Right lobe of liver (tissue), 6 donors: ENCODE measurements around the gene DNAH1. TPM values are rescaled to one million over a fixed set of nuclear protein-coding genes. Genes with fewer than 3 reads are reported as not detected.
"Not testable (repeated sequence)": the region's sequence is repeated elsewhere in the genome, so short reads cannot be mapped to it uniquely, and the experiment has no call there.

ENCODE experiments used
- ATAC-seq, 4 donors: fragments of 200-7000 bp; cut with Tn5 transposase; one replicate each; pipeline ENCODE4 v1.9.1; 2020; ENCODE audit warnings: mild to moderate bottlenecking in 4 of 4, moderate library complexity in 4 of 4
- DNase-seq, 3 donors: peaks; one replicate each; pipeline ENCODE4 v3.0.0-alpha.2; 2020
- H3K27ac ChIP-seq, 3 donors: fragments of 200-600 bp; one replicate each; pipeline ENCODE4 v1.8.0; 2022
- H3K27me3 ChIP-seq, 2 donors: fragments of 200-600 bp; one replicate each; pipeline ENCODE4 v1.8.0; 2022
- H3K36me3 ChIP-seq, 4 donors: fragments of 200-600 bp; sonication (generic) in 1 of 4; one replicate each; pipeline versions ENCODE4 v1.5.1 to v1.8.0; 2017 to 2022; ENCODE audit warnings: control low read depth in 1 of 4
- H3K4me1 ChIP-seq, 4 donors: fragments of 200-600 bp; sonication (generic) in 1 of 4; one replicate each; pipeline versions ENCODE4 v1.5.1 to v1.8.0; 2017 to 2022; ENCODE audit warnings: control low read depth in 1 of 4
- H3K4me3 ChIP-seq, 3 donors: fragments of 200-600 bp; one replicate each; pipeline ENCODE4 v1.8.0; 2022
- H3K9me3 ChIP-seq, 4 donors: fragments of 200-600 bp; sonication (generic) in 1 of 4; one replicate each; pipeline versions ENCODE4 v1.5.1 to v1.8.0; 2017 to 2022; ENCODE audit warnings: control low read depth in 1 of 4
- CTCF ChIP-seq, 4 donors: fragments of 200-600 bp in 3 of 4; fragments of 450-650 bp in 1 of 4; IDR thresholded peaks; one replicate each; pipeline versions ENCODE4 v1.5.1 to v1.8.0; 2016 to 2022; ENCODE audit warnings: antibody characterized with exemption in 4 of 4, mild to moderate bottlenecking in 2 of 4
- POLR2A ChIP-seq: fragments of 450-650 bp; IDR thresholded peaks from one replicate; pipeline ENCODE4 v1.6.1; 2017; ENCODE audit warnings: antibody characterized with exemption, mild to moderate bottlenecking
- WGBS: methylation state at CpG from one replicate; pipeline ENCODE4 v1.1.6; 2018; ENCODE audit warnings: low coverage, low lambda C conversion rate; ENCODE audit not compliant: insufficient coverage; ENCODE audit errors: missing lambda C conversion rate; 5-methylcytosine and 5-hydroxymethylcytosine counted together
- intact Hi-C, 2 donors: fragments of 100-400 bp; cut with DNase I; formaldehyde crosslinking; loops; one replicate each; pipeline versions ENCODE4 v1.11.2 to v1.14.1; 2022
- long read RNA-seq: library from polyadenylated mRNA; unstranded; transcript quantifications from one replicate; pipeline ENCODE4 v2.0.0, GENCODE V29; 2019
- total RNA-seq, 6 experiments: library from RNA; depleted of rRNA in 2 of 6; stranded (reverse); fragments of >200 nt in 2 of 6; fragmentation: NEBNext Ultra II Directional in 3 of 6; extraction: Animal tissue kit (Norgen Biotek cat#: 25700) in 3 of 6; gene quantifications; one replicate each; pipeline versions ENCODE4 v1.1.0 to v1.2.4, GENCODE V29; 2016 to 2023
- donor health status: DM: no; HTN: yes; CAD: no.
- donor health status: DM: no; HTN: no; CAD: no.
- donor health status: DM: no; HTN: no; CAD: no.
- donor health status: DM: no; HTN: yes; CAD: no.
- donor health status: DM: no; HTN: yes; CAD: no.

DNAH1 gene
- 10 to 100 TPM in 2 of 6 experiments, 1 to 10 TPM in 4; 1.6 to 11.2 (median 8.1) TPM for total RNA-seq
- long read RNA-seq, result 0 reads

GRCh38 chr3:52315977-52316764, at the start of gene DNAH1:
TSS of gene DNAH1 (plus strand) at chr3:52316319. CDS start at chr3:52322443, 6,124 bp downstream.
- ATAC-seq, result no peak
- H3K27ac ChIP-seq, result no peak within 1 kb of the TSS
- TF ChIP-seq POLR2A (no peak), CTCF (IDR thresholded peaks at IDR 0.05) (no peak)
- no peaks in the 10 kb centered on the region for H3K36me3 ChIP-seq
- no peak within 1 kb of the TSS for H3K4me3 ChIP-seq
- H3K9me3 ChIP-seq, result no peaks in the 10 kb centered on the region
- peak in 1 of 3 donors; percentile 16 for DNase-seq
- H3K4me1 ChIP-seq, result no peaks in the 10 kb centered on the region
- no peaks in the 10 kb centered on the region for H3K27me3 ChIP-seq
- intact Hi-C loops, result no loop called here
- no CpG with 5 or more reads among the region's 3 CpGs for WGBS

GRCh38 chr3:52268036-52268435, 48.1 kb upstream of the DNAH1 start:
- WGBS, result 66% methylated on average over 6 of the region's 7 CpGs
- no peak overlapping the region for H3K4me3 ChIP-seq
- DNase-seq (no peak), ATAC-seq (peak in 1 of 4 donors; percentile 51)
- H3K4me1 ChIP-seq, result peaks cover 0 to 35% (median 10%) of the 10 kb centered on the region in 4 donors
- no peaks in the 10 kb centered on the region for H3K27me3 ChIP-seq
- no peaks in the 10 kb centered on the region for H3K9me3 ChIP-seq
- H3K27ac ChIP-seq, result no peak overlapping the region
- H3K36me3 ChIP-seq, result peaks cover 0 to 66% (median 25%) of the 10 kb centered on the region in 4 donors
- no peak for TF ChIP-seq CTCF (IDR thresholded peaks at IDR 0.05)
- no peak for TF ChIP-seq POLR2A
- intact Hi-C loops, result no loop called here

DNA sequence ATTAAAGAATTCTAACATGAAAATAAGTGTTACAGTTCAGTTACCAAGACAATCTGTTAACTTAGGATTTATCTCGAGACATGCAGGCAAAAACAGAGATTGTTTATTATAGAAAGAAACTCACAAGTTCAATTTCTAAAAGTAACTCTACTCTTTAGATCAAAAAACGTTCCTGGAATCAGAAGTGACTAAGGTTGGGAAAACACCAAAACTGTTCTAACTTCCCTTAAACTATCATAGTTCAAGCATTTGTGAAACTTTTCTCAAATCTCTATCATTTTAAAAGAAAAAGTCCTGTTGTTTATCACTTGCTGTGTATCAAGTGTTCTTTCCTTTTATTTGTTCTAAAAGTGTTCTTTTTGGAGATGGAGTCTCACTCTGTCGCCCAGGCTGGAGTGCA, 46.3 kb upstream of the DNAH1 start:
- intact Hi-C loops, result no loop called here

GRCh38 chr3:52270252-52270754, 45.8 kb upstream of the DNAH1 start:
- Histone ChIP-seq H3K36me3 (peaks cover 0 to 47% (median 16%) of the 10 kb centered on the region in 4 donors), H3K4me1 (peaks cover 0 to 38% (median 12%) of the 10 kb centered on the region in 4 donors), H3K27me3 (no peaks in the 10 kb centered on the region), H3K4me3 (no peak overlapping the region), H3K27ac (peak overlapping the region in 2 of 3 donors; percentile 36 to 39), H3K9me3 (no peaks in the 10 kb centered on the region)
- ATAC-seq (peak; percentile 24 to 53 (median 44)), DNase-seq (no peak)
- intact Hi-C loops, result no loop called here
- 24% methylated on average over 9 of the region's 9 CpGs for WGBS
- TF ChIP-seq POLR2A, result no peak
- no peak for TF ChIP-seq CTCF (IDR thresholded peaks at IDR 0.05)

More for the DNA sequence above, 46.3 kb upstream of the DNAH1 start:
- ATAC-seq (no peak), DNase-seq (no peak)
- peak overlapping the region in 2 of 3 donors; percentile 36 to 39 for H3K27ac ChIP-seq
- peaks cover 0 to 49% (median 17%) of the 10 kb centered on the region in 4 donors for H3K36me3 ChIP-seq
- peaks cover 0 to 34% (median 11%) of the 10 kb centered on the region in 4 donors for H3K4me1 ChIP-seq
- H3K27me3 ChIP-seq, result no peaks in the 10 kb centered on the region
- 51% methylated on average over 3 of the region's 3 CpGs for WGBS
- no peak for TF ChIP-seq CTCF (IDR thresholded peaks at IDR 0.05)
- H3K4me3 ChIP-seq, result no peak overlapping the region
- H3K9me3 ChIP-seq, result no peaks in the 10 kb centered on the region

DNA sequence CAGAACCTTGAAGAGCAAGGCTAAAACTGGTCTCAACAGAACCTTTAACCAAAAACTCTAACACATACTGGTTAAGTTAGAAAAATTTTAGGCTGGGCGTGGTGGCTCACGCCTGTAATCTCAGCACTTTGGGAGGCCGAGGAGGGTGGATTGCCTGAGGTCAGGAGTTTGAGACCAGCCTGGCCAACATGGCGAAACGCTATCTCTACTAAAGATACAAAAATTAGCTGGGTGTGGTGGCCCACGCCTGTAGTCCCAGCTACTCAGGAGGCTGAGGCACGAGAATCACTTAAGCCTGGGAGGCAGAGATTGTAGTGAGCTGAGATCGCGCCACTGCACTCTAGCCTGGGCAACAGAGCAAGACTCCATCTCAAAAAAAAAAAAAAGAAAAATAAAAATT, 43.9 kb upstream of the DNAH1 start:
- 76% methylated on average over 8 of the region's 9 CpGs for WGBS
- Histone ChIP-seq H3K4me1 (peaks cover 0 to 57% (median 18%) of the 10 kb centered on the region in 4 donors), H3K36me3 (peaks cover 0 to 29% (median 7%) of the 10 kb centered on the region in 4 donors)
- H3K4me3 ChIP-seq, intact Hi-C loops, DNase-seq, ATAC-seq, H3K27ac ChIP-seq, H3K9me3 ChIP-seq, H3K27me3 ChIP-seq: not testable (repeated sequence)
